Suprapubic skin (tissue), 3 donors: Measurements from ENCODE around the gene CXCL14.

ENCODE experiments used
- POLR2A ChIP-seq, 2 donors: fragments of 450-650 bp; IDR thresholded peaks; one replicate each; pipeline ENCODE4 v1.6.1; 2017; ENCODE audit warnings: antibody characterized with exemption in 2 of 2, mild to moderate bottlenecking in 2 of 2, moderate library complexity in 2 of 2
- TF ChIP-seq, protein P1 (sequence below), 2 donors: fragments of 200-600 bp in 1 of 2; fragments of 450-650 bp in 1 of 2; sonication (generic) in 1 of 2; IDR thresholded peaks; one replicate each; pipeline ENCODE4 v1.5.1; 2016 to 2019; ENCODE audit warnings: antibody characterized with exemption in 2 of 2, mild to moderate bottlenecking in 1 of 2, moderate library complexity in 1 of 2

DNA sequence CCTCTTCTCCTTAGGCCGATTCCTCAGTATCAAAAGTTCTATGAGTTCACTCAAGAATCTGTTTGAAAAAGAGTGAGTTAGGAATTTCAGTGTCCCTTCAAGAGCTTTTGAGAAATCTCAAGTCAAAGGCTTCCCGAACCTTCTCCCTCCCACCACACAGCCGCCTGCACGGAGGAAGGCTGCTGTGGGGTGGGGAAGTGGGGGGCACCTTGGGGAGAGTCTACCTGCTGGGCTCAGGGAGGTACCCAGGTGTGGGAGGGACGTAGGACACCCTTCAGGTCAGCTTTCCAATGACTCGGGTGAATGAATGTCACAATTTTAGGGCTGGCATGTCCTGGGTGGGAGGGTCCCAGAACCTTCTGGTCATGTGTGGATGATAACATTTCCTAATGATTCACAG lies 17.5 kb downstream of the CXCL14 start:
- TF ChIP-seq, protein P1, sequence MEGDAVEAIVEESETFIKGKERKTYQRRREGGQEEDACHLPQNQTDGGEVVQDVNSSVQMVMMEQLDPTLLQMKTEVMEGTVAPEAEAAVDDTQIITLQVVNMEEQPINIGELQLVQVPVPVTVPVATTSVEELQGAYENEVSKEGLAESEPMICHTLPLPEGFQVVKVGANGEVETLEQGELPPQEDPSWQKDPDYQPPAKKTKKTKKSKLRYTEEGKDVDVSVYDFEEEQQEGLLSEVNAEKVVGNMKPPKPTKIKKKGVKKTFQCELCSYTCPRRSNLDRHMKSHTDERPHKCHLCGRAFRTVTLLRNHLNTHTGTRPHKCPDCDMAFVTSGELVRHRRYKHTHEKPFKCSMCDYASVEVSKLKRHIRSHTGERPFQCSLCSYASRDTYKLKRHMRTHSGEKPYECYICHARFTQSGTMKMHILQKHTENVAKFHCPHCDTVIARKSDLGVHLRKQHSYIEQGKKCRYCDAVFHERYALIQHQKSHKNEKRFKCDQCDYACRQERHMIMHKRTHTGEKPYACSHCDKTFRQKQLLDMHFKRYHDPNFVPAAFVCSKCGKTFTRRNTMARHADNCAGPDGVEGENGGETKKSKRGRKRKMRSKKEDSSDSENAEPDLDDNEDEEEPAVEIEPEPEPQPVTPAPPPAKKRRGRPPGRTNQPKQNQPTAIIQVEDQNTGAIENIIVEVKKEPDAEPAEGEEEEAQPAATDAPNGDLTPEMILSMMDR (IDR thresholded peaks at IDR 0.05): no peak
- no peak for TF ChIP-seq POLR2A (IDR thresholded peaks at IDR 0.05)
